HG03280 (cell line): ENCODE results near the gene HEATR5A.
"Not testable (repeated sequence)": the region's sequence is repeated elsewhere in the genome, so short reads cannot be mapped to it uniquely, and the experiment has no call there.

Experiments
- ATAC-seq: cut with Tn5 transposase; IDR thresholded peaks from one replicate; pipeline ENCODE4 v1.9.1; 2021; ENCODE audit warnings: mild to moderate bottlenecking, moderate library complexity; ENCODE audit not compliant: unreplicated experiment

The HEATR5A gene

GRCh38 chr14:31287294-31287972, 132.9 kb downstream of the HEATR5A start:
- no peak for ATAC-seq

GRCh38 chr14:31286456-31287293, 133.7 kb downstream of the HEATR5A start:
- no peak for ATAC-seq

DNA sequence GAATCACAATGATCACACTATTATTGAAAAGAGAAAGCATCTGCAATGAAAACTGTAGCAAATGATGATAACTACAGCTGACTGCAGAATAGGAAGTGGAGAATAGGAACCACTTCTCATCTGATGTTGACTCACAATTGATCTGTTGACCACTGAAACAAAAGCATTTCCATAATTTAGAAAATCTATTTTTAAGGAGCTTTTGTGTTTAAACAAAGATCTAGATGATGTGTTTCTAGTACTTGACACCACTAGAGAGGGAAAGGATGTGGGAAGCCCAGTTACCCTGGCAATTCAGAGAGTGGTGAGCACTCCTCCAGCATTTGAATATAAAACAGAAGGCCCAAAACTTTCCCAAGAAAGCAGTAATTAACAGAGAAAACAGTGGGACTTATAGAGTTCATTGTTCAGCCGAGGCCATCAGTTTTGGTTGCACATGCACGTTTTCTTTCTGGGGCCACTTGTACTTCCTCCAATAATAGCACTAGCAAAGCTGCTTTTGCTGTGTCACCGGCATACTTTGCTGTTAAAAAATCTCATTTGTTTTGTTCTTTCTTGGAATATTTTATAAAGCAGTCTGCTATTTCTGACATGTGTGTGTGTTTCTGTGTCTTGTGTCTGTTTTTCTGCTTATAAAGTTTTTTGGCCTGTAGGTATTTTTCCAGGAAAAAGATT, 136.6 kb downstream of the HEATR5A start:
- peak; percentile 56 for ATAC-seq

DNA sequence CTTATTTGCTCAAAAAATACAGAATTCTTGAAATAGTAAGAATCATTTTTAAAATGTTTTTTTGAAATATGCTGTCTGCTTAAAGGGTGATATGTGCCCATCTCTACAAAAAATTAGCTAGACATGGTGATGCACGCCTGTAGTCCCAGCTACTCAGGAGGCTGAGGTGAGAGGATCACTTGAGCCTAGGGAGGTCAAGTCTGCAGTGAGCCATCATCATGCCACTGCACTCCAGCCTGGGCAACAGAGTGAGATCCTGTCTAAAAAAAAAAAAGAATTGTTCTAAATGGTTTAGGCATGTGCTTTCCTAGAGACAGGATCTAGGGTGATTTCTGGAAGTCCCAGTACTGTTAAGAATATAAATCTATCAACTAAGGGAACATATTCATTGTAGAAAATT, 137.2 kb downstream of the HEATR5A start:
- peak; percentile 30 for ATAC-seq

GRCh38 chr14:31280871-31281220, 139.5 kb downstream of the HEATR5A start:
- no peak for ATAC-seq

- no peak for ATAC-seq
Observed at GRCh38 chr14:31280132-31280870, 140.0 kb downstream of the HEATR5A start.

DNA sequence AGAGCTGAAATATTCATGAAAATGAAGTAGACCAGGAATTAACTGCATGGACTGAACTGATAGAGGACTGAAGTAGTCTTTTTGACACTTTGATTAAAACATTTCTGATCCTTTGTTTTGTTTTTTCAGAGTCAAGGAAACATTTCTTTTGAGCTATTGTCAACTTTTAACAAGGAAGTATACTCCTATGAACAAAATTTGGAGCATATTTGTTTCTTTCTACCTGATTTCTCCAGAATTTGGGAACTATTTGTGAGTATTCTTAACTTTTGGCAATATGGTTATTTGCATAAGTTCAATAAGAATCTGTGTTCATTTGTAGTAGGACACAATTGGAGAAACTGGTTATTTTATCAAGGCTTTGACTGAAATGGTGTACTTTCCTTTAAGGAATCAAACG, 141.5 kb downstream of the HEATR5A start:
- ATAC-seq, result no peak

DNA sequence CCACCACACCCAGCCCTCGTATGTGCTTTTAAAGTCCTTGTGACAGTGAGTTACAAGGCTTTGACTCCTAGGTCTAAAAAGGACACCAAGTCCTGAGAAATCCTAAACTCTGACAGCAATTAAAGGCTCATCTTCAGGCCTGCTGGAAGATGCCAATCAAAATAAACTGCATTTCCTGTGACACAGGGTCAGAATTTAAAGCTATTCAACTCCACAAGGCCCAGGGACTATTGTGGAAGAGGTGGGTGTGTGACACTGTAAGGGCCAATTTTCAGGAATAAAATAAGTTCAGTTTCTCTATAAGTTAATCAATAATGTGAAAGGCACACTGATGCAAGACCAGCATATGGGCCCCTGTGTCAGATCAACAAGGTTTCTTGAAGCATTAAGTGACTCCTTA, 143.3 kb downstream of the HEATR5A start:
- ATAC-seq, result no peak

GRCh38 chr14:31276417-31276816, 143.9 kb downstream of the HEATR5A start:
- not testable (repeated sequence) for ATAC-seq

- no peak for ATAC-seq
Observed at GRCh38 chr14:31275731-31276130, 144.6 kb downstream of the HEATR5A start.

DNA sequence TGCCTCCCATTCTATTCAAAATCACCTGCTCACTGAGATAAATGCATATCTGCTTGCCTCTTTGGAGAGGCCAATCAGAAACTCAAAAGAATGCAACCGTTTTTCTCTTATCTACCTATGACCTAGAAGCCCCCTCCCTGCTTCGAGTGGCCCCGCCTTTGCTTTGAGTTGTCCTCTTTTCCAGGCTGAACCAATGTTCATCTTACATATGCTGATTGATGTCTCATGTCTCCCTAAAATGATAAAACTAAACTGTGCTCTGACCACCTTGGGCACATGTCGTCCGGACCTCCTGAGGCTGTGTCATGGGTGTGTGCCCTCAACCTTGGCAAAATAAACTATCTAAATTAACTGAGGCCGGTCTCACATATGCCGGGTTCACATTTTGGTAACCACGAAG, 148.7 kb downstream of the HEATR5A start:
- no peak for ATAC-seq

DNA sequence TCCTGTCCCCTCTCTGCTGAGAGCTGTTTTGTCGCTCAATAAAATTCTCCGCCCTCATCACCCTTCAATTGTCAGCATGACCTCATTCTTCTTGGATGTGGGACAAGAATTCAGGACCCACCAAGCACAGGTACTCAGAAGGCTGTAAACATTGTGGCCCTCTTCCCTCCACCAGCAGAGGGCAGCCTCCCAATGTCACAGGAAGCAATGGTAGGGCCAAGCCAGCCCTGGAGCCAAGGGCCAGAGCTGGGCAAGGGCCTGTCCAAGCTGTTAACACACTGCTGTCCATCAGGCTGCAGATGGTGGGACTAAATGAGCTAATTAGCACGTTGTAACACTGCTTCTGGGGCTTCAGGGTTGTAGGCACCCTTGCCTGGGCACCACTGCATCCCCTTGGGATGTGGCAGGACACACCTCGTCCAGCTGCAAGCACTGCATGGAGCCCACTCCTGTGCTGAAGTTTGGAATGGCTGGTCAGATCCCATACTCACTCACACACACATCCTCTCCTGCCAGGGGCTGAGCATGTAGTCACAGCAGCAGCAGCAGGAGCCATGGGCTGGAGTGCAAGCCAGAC, 150.1 kb downstream of the HEATR5A start:
- no peak for ATAC-seq

GRCh38 chr14:31269634-31270195, 150.6 kb downstream of the HEATR5A start:
- no peak for ATAC-seq

GRCh38 chr14:31268216-31268615, 152.1 kb downstream of the HEATR5A start:
- ATAC-seq, result no peak

DNA sequence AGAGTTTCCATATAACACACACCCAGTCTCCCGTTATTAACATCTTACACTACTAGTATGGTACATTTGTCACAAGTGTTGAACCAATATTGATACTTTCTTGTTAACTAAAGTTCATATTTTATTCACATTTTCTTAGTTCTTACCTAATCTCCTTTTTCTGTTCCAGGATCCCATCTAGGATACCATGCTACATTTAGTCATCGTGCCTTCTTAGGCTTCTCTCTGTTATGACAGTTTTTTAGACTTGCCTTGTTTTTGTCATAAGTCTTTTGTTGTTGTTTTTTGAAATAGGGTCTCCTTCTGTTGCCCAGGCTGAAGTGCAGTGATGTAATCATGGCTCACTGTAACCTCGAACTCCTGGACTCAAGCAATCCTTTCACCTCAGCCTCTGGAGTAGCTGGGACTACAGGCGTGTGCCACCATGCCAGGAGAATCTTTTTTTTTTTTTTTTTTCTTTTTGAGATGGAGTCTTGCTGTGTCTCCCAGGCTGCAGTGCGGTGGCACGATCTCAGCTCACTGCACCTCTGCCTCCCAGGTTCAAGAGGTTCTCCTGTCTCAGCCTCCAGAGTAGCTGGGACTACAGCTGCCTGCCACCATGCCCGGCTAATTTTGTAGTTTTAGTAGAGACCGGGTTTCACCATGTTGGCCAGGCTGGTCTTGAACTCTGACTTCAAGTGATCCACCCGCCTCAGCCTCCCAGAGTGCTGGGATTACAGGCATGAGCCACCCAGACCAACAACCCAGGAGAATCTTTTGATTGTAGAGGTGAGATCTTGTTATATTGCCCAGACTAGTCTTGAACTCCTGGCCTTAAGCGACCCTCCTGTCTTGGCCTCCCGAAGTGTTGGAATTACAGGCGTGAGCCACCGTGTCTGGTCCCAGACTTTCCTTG, 153.7 kb downstream of the HEATR5A start:
- ATAC-seq, result no peak

GRCh38 chr14:31265701-31266398, 154.5 kb downstream of the HEATR5A start:
- no peak for ATAC-seq

GRCh38 chr14:31263485-31264133, 156.7 kb downstream of the HEATR5A start:
- ATAC-seq, result no peak
